ENCODE data around the gene GLUD1.
"Not testable (repeated sequence)": the region's sequence is repeated elsewhere in the genome, so short reads cannot be mapped to it uniquely, and the experiment has no call there.

Gene GLUD1

DNA sequence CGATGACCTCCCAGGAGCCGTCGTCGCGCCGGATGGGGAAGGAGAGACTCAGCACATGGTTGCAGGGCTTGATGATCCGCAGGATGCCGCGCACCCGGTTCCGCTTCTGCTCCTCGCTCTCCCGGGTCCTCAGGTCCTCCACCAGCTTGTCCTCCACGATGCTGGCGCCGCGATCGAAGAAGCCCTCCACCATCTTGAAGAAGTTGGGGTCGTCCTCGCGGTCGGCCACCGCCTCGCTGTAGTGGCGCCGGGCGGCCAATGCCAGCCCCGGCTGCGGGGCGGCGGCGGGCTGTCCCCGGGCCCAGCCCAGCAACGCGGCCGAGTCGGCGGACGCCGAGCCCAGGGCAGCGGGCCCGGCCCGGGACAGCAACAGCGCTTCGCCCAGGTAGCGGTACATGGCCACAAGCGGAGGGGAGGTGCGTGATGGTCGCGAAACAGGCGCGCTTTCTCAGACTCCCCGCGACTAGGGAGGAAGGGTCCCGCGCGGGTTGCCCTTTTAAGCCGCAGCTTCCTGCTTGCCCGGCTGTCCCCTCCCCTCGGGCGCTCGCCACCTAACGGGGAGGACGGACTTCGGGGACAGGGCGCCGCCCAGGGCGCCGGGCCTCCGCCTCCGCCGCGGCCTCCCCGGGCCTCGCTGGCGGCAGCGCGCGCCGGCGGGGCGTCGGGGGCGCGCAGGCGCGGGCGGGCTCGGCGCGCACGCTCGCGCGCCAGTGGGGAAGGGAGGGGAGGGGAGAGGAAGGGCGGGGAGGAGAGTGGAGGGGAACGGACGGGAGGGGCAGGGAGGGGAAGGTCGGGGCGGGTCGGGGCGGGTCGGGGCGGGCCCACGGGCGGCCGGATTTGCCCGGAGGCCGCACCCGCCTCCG lies at the start of gene GLUD1, which contains the start of gene SHLD2:
TSS of gene GLUD1 (minus strand) at position 471 of the 863 bp plus-strand sequence. CDS start at position 397, 74 bp downstream.
TSS of gene SHLD2 (plus strand) at position 834 of the 863 bp plus-strand sequence. CDS start 56,149 bp downstream, outside the sequence.
- ChIA-PET POLR2A (interaction anchor here (1.0 kb wide), 1 partner anchor 12 kb away, joined by 3 read pairs; no protein-coding TSS in a partner anchor), CTCF (interaction anchor here (0.5 to 0.6 kb wide), 2 partner anchors 8 to 27 kb away, joined by 3 to 6 read pairs; no protein-coding TSS in a partner anchor)
- peak; percentile 86 for DNase-seq (ENCODE audit: extremely low spot score)
- peak; percentile 83 for TF ChIP-seq L3MBTL2 (conservative IDR thresholded peaks at IDR 0.05)
- no peak for TF ChIP-seq HDGF (IDR thresholded peaks at IDR 0.05; ENCODE audit: borderline replicate concordance)
- TF ChIP-seq LEF1 (IDR thresholded peaks at IDR 0.05; ENCODE audit: borderline replicate concordance): peak; percentile 70; the same call in 1 of the 2 replicates

DNA sequence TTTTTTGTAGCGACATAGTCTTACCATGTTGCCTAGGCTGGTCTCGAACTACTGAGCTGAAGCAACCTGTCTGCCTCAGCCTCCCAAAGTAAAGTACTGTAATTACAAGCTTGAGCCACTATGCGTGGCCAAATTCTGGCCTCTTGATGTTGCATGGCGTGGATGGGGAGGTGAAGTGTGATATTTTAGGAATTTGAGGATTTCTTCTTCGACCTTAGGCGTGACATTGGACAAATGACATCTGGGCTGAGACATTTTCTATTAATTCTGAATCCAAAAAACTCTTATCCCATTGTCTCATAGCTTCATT lies 48.4 kb upstream of the GLUD1 start:
- POLR2A ChIA-PET; DNase-seq (ENCODE audit: extremely low spot score); CTCF ChIA-PET: not testable (repeated sequence)

DNA sequence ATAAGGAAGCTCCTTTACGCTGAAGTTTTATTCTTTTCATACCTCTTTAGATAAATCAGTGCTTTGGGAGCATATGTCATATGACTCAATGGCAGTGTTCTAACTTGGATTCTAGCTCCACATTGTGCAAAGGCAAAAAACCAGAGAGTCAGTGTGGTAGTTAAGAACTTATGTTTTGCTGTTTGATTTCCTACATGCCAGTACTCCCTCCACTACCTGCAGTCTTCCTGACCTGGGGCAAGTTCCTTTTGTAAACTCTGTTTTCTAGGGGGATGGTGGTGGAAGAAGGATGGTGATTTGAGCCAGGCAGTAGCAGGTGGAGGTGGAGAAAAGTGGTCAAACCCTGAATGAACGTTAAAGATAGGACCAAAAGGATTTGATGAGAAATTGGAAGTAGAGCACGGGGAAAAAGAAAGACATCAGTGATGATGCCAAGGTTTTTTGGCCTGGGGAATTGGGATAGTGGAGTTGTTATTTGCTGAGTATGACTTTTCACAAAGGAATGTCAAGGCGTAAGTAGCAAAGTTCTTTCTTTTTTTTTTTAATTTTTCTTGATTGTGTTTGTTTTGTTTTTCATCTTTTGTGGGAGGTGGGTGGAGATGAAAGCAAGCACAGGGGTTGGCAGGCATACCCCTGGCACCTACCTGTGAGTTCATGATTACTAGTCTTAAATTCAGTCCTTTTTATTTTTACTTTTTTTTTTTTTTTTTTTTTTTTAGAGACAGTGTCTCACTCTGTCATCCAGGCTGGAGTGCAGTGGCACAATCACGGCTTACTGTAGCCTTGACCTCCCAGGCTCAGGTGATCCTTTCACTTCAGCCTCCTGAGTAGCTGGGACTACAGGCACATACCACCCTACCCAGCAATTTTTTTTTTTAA lies 47.8 kb upstream of the GLUD1 start:
- DNase-seq (ENCODE audit: extremely low spot score); POLR2A ChIA-PET; CTCF ChIA-PET: not testable (repeated sequence)

DNA sequence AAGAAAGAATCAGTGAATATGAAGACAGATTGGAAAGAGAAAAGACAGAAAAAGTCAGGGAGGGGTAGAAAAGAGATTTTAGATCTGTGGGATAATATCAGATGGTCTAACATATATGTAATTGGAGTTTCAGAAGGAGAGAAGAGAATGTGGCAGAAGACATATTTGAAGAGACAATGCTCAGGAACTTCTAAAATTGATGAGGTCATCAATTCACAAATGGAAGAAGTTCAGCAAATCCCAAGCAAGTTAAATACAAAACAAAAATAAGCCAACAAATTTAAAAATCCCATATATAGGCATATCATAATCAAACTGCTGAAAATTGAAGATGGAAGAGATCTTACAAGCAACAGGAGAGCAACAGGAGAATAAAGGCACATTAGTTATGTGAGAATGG lies 42.8 kb upstream of the GLUD1 start:
- DNase-seq (ENCODE audit: extremely low spot score); POLR2A ChIA-PET; CTCF ChIA-PET: not testable (repeated sequence)

DNA sequence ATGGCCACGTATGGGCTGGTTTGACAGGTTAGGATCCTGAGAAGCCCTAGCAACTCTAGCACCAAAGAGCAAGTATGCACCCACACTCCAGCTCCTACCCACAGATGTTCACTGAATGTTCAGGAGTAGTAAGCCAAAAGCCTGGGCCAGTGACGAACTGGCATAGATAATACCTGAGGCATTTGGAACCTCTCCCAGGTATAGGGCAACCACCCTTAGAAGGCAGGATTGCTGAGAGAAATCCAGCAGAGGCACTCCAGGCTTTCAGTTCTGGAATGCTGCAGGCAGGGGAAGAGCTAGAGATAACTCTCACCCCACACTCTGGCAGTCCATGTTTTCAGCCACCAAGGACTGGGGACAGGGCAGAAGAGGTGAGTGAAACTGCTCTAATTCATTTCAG lies 39.8 kb upstream of the GLUD1 start:
- POLR2A ChIA-PET; DNase-seq (ENCODE audit: extremely low spot score); CTCF ChIA-PET: not testable (repeated sequence)

DNA sequence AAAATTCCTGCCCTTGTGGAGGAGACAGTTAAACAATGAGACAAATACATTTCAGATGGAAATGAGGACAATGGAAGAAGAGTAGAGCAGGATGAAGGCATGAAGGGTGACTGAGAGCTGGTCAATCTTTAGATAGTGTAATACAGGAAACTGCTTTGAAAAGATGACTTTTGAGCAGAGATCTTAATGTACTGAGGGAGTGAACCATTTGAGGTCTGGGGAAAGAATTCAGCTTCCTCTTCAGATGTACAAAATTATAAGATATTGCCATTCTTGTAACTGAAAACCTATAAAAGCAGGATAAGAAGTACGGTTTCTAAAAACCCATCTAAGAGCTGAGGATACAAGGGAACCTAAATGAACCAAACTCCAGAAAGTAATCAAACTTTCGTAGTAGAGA lies 39.3 kb upstream of the GLUD1 start:
- POLR2A ChIA-PET; DNase-seq (ENCODE audit: extremely low spot score): not testable (repeated sequence)

DNA sequence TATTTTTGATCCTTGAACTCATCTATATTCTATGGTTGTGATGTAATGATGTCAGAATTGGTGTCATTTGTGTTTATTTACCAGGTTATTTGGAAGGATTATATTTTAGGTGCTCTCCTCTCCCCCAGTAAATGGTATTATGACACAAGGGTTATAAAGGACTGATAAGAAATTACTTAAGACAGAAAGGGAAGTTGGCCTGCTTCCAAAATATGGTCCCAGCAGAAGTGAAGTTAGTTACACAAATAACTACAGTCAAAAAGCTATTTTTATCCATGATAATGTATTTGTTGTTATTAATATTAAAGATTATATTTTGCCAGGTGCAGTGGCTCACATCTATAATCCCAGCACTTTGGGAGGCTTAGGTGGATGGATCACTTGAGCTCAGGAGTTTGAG lies 37.5 kb upstream of the GLUD1 start:
- DNase-seq (ENCODE audit: extremely low spot score); CTCF ChIA-PET; POLR2A ChIA-PET: not testable (repeated sequence)

More for the DNA sequence above, 39.3 kb upstream of the GLUD1 start:
- CTCF ChIA-PET: not testable (repeated sequence)

DNA sequence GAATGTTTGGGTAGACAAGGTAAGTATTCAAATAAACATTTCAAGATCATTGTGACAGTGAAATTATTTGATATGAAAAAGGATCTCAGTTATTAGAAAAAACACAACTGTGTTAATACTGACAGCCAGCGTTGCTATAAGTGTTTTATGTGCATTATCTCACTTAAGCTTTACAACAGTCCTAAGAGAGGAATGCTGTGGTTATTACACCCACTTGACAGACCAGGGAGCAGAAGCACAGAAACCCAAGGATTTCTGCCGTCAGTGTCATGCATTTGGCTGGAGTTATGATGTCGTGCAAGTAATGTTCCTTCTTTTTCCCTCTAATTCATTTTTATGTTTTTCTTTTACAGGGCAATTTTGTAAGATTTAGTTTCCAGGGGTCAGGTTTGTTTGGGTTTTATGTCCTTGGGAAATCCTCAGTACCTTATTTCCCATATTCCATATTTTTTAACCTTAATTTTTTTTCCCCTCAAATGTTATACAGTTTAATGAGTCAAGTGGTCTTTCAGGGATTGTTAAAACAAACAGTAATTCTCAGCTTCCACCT lies 33.0 kb upstream of the GLUD1 start:
- DNase-seq (ENCODE audit: extremely low spot score): not testable (repeated sequence)

DNA sequence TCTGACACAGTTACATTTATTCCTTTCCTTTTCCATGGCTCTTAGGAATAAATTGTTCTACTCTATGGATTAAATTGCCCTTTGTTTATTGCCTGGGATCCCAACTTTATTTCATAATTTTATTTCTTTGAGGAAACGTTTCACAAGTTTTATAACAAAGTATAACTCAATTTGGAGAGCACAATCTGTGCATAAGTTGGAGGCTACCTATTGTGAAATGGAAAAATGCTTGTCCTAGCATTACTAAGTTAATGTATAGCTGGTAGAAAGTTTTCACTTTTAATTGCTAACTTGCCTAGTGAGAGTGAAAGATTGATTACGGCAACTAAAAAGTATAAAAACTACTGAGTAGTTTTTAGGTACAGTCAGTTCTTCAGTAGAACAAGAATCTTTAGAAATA lies 32.4 kb upstream of the GLUD1 start:
- POLR2A ChIA-PET, CTCF ChIA-PET: not testable (repeated sequence)

More for the DNA sequence above, 33.0 kb upstream of the GLUD1 start:
- POLR2A ChIA-PET, CTCF ChIA-PET: not testable (repeated sequence)

DNA sequence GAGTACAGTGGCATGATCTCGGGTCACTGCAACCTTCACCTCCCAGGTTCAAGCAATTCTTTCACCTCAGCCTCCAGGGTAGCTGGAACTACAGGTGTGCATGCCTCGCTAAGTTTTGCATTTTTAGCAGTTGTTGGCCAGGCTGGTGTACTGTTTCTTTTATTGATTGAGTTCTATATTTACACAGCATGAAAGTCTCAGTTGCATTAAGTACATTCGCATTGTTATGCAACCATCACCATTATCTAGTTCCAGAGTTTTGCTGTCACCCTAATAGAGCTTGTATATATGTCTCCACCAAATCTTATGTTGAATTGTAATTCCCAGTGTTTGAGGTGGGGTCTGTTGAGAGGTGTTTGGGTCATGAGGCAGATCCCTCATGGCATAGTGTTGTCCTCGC lies 28.7 kb upstream of the GLUD1 start:
- CTCF ChIA-PET, POLR2A ChIA-PET: not testable (repeated sequence)

More for the DNA sequence above, 32.4 kb upstream of the GLUD1 start:
- not testable (repeated sequence) for DNase-seq (ENCODE audit: extremely low spot score)

DNA sequence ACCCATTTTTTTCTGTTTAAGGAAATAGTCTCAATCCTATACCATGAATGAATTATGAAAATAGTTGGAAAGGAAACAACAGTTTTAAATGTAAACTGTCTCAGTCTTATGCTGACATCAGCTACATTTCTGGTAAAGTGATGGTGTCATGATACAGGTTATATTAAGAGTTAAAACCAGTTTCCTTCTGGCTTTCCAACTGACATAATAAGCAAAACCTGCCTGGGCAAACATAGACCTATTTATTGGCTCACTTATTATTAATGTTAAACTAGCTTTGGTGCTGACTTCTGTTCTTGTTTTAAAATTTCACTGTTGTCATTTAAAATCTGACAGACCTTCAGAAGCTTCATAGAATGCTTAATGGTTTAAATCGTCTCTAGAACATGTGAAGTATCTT lies 24.4 kb upstream of the GLUD1 start:
- CTCF ChIA-PET; POLR2A ChIA-PET; DNase-seq (ENCODE audit: extremely low spot score): not testable (repeated sequence)

More for the DNA sequence above, 28.7 kb upstream of the GLUD1 start:
- DNase-seq (ENCODE audit: extremely low spot score): not testable (repeated sequence)

DNA sequence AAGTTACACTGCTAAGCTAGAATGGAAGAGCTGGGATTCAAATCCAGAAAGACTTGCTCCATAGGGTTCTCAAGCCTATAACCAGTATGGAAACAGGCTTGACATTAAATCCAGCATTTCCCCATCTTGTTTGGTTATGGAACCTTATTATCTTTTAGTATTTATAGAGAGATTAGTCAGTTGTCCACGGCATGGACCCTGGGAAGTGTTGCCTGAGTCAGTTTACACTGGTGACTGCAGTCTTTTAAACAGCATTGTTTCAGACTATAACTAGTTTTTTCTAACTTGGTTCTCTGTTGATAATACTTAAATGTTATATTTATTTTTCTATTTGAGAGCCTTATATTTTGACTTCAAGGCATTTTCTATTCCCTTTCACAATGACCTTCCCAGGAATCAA lies 23.5 kb upstream of the GLUD1 start:
- CTCF ChIA-PET; POLR2A ChIA-PET; DNase-seq (ENCODE audit: extremely low spot score): not testable (repeated sequence)
